NCI-H187 treated with DMSO at 0.1 percent for 48 hours (cell line): ENCODE results near the gene KRTAP3-2.
"Not testable (repeated sequence)": the region's sequence is repeated elsewhere in the genome, so short reads cannot be mapped to it uniquely, and the experiment has no call there.

Experiments used
- DNase-seq: peaks from one replicate; lab custom pipeline; 2025; lab: John Stamatoyannopoulos, UW

KRTAP3-2 gene

DNA sequence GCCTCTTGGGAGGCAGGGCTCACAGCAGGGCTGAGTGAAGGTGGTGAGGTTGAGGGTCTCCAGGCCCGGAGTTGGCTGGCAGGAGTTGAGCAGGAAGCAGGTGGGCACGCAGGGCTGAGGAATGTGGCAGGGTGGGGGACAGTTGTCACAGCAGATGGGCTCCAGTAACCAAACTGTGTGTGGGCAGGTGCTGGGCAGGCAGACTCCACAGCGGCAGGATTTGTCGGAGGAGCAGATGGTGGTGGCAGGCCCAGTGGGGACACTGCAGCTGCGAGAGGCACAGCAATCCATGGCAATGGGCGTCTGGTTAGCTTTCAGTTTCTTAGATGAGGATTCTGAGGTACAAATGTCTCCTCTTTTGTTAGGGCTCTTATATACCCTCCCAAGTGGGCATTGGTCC lies at the start of gene KRTAP3-2:
KRTAP3-2 (minus strand) TSS at position 344 of the 400 bp plus-strand sequence; CDS start at position 291, 53 bp downstream.
- DNase-seq = not testable (repeated sequence)

- DNase-seq = no peak
Observed at GRCh38 chr17:41049110-41049509, 49.4 kb upstream of the KRTAP3-2 start.

- DNase-seq = no peak
Observed at GRCh38 chr17:41048441-41048840, 48.7 kb upstream of the KRTAP3-2 start.

- DNase-seq = not testable (repeated sequence)
Observed at GRCh38 chr17:41046735-41047465, 47.2 kb upstream of the KRTAP3-2 start, which contains the start of gene KRTAP2-1. TSS of gene KRTAP2-1 (minus strand) at chr17:41047316. CDS start at chr17:41047267, 49 bp downstream.

DNA sequence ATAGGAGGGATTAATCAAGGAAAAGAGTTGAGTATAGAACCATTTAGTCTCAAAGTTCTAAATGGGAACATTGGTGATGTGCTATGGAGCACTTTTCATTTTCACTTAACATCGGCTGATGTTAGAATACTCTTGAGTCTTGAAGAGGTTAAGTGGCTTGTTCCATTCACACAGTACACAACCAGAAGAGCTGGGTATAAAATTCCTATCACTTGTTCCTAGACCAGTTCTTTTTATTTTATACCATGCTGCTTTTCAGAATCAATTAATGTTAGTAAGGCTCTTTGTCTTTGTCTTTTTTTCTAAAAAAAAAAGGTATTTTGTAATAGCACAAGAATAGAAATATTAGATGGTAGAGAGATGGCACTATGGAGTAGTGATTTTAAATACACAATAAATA lies 43.2 kb upstream of the KRTAP3-2 start:
- DNase-seq = no peak

GRCh38 chr17:41040783-41041571 lies 41.3 kb upstream of the KRTAP3-2 start, which contains the start of gene KRTAP1-1:
TSS of gene KRTAP1-1 (minus strand) at chr17:41041450. CDS start at chr17:41041397, 53 bp downstream.
- not testable (repeated sequence) for DNase-seq

GRCh38 chr17:41037853-41038350 lies 38.2 kb upstream of the KRTAP3-2 start:
- no peak for DNase-seq

DNA sequence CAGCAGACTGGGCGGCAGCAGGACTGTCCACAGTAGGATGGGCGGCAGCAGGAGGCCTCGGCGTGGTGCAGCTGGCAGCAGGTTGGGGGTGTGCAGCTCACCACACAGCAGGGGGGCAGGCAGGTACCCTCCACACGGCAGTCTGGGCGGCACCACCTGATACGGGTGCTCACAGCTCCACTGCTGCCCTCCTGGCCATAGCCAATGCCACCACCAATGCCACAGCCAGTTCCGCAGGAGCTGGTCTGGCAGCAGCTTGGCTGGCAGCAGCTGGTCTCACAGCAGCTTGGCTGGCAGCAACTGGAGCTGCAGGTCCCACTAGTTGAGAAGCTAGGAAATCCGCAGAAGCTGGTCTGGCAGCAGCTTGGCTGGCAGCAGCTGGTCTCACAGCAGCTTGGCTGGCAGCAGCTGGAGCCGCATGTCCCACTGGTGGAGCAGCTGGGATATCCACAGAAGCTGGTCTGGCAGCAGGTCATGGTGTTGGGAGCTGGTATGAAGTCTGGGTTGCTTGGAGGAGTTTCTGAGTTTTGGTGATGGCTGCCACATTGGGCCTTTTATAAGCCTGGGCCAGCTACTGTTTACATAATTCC lies 34.7 kb upstream of the KRTAP3-2 start, which contains the start of gene KRTAP1-3:
KRTAP1-3 (minus strand) TSS at position 529 of the 590 bp plus-strand sequence; CDS start at position 476, 53 bp downstream.
- not testable (repeated sequence) for DNase-seq

DNA sequence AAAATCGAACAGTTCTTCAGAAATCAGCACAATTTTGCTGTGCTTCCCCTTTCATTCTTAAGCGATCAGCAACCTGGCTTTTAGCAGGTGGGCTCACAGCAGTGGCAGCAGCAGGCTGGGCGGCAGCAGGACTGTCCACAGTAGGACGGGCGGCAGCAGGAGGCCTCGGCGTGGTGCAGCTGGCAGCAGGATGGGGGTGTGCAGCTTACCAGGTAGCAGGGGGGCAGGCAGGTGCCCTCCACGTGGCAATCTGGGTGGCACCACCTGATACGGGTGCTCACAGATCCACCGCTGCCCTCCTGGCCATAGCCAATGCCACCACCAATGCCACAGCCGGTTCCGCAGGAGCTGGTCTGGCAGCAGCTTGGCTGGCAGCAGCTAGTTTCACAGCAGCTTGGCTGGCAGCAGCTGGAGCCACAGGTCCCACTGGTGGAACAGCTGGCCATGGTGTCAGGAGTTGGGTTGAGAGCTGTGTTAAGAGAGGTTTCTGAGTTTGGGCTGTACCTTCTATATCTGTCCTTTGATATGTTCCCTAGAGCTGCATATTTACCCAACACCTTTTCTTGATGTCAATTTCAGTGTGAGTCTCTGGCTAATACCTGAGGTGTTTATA lies 30.0 kb upstream of the KRTAP3-2 start, which contains the start of gene KRTAP1-4:
KRTAP1-4 (minus strand) TSS at position 563 of the 613 bp plus-strand sequence; CDS start at position 446, 117 bp downstream.
- no peak for DNase-seq

DNA sequence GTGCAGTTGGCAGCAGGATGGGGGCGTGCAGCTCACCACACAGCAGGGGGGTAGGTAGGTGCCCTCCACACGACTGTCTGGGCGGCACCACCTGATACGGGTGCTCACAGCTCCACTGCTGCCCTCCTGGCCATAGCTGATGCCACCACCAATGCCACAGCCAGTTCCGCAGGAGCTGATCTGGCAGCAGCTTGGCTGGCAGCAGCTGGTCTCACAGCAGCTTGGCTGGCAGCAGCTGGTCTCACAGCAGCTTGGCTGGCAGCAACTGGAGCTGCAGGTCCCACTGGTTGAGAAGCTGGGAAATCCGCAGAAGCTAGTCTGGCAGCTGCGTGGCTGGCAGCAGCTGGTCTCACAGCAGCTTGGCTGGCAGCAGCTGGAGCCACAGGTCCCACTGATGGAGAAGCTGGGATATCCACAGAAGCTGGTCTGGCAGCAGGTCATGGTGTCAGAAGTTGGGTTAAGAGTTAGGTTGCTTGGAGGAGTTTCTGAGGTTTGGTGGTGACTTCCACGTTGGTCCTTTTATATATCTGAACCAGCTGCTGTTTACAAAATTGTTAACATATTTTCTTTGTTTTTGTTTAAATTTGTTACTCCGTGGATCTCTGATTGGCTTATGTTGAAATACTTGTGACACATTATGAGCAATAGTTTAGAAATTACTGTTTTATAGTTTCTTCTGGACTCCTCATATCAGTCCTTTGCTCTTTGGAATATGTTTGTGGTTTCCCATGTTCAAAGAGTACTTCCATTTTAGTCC lies 27.2 kb upstream of the KRTAP3-2 start, which contains the start of gene KRTAP1-5:
KRTAP1-5 (minus strand) TSS at position 494 of the 757 bp plus-strand sequence; CDS start at position 441, 53 bp downstream.
- DNase-seq = no peak

DNA sequence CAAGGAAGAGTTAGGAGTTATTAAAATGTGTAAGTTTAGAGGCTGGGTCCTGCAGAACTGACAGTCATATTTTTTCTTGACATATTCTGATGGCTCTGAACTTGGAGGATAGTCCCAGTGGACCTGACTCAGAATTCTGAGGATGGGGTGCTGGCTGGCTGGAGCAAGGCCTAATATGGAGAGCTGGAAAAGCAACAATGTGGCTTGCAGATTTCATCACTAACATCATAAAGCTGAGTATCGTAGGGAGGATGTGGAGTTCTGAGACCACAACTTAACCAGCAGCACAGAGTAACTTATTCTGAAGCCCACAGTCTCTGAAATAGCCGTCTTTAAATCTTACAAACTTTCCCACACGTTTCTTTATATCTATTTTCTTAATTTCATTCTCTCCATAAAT lies 25.0 kb upstream of the KRTAP3-2 start:
- DNase-seq = no peak

DNA sequence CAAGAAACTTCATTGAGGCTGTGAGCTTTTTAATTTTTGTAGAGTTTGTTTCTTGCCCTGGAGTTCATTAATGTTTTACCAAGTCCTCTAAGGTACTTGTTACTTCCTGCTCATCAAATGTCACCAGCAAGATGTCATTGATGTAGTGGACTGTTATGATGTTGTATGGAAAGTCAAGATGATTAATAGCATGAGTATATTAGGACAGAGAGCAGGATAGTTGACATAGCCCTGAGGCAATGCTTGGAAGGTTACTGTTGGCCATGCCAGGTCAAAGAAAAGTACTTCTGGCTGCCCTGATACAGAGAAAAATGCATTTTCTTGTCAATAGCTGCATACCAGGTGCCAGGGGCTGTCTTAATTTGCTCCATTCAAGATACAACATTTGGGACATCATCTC lies 20.6 kb upstream of the KRTAP3-2 start:
- DNase-seq = no peak

DNA sequence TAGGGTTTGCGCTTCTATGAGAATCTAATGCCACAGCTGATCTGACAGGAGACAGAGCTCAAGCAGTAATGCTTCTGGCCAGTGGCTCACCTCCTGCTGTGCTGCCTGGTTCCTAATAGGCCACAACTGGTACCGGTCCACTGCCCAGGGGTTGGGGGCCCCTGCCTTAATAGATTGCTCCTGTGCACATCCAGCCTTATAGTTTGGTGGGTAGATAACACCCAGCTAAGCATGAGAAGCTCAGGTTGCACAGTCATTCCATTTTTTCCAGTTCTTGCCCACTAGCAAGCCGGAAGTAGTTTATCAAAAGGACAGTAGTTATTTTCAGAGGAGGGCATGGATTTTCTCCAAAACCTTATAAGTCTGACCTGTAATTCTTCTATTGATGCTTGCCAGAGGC lies 19.7 kb upstream of the KRTAP3-2 start:
- no peak for DNase-seq

DNA sequence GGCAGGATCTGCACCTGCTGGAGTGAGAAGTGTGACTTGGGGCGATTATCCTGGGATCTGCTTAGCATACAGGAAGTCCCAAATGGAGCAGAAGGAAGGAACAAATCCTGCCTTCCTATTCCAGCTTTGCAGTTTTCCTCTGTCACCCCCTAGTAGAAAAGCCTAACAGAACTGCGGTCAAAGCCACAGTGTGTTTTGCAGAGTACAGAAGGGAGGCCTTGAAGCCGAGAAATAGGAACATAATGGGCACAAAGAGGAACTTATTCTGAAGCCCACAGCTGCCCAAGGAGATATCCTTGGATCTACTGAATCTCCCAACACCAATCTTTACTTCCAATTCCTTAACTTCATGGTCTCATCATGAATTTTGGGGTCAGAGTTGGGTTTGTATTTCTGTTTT lies 18.8 kb upstream of the KRTAP3-2 start:
- no peak for DNase-seq

DNA sequence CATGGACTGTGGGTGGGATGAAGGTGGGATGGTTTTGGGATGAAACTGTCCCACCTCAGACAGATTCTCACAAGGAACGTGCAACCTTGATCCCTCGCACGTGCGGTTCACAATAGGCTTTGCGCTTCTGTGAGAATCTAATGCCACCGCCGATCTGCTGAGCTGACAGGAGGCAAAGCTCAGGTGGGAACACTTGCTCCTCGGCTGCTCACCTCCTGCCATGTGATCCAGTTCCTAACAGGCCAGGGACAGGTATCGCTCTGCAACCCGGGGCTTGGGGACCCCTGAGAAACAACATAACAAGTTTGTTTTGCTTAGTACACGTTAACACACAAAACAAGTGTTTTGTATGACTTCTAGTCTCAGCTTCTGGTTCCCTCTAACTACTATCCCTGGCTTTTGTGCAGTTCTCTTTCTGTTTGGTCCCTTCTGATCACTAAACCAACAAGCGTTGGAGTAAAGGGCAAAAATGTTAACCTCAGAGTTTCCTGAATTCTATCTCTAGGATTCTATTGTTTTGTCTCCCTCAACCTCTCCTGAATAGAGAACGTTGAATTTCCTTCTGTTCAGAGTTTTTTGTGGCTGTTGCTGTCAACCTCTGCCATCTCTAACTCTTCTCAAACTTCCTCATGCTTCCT lies 17.0 kb upstream of the KRTAP3-2 start:
- DNase-seq = no peak

- DNase-seq = no peak
Observed at GRCh38 chr17:41015454-41015853, 15.7 kb upstream of the KRTAP3-2 start.

- DNase-seq = no peak
Observed at GRCh38 chr17:41013606-41014005, 13.9 kb upstream of the KRTAP3-2 start.

GRCh38 chr17:41013181-41013580 lies 13.5 kb upstream of the KRTAP3-2 start:
- no peak for DNase-seq

DNA sequence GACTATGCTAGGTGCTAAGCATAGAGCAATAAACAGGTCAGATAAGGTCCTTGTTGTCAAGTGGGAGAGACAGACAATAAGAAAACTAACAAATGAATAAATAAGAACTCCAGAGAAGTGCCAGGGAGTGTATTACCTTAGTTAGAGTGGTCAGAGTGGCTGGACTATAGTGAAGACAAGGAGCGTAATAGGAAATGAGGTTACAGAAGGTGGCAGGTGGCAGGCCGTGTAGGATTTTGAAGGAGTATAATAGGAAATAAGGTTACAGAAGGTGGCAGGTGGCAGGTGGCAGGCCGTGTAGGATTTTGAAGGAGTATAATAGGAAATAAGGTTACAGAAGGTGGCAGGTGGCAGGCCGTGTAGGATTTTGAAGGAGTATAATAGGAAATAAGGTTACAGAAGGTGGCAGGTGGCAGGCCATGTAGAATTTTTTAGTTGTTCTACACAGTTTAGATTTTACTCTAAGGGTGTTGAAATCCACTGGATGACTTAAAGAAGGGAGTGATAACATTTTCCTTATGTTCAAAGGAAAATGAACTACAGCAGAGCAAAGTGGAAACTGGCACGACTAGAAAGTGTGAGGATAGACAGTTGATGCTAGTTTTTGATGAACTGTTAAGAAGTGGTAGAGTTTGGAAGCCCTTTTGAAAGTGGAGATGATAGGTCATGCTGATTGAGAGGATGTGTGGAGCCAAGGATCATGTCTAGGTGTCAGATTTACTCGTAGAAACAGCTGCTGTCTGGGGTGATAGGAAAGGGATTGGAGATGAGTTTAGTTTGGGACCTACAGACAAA lies 12.8 kb upstream of the KRTAP3-2 start:
- no peak for DNase-seq
